Measurements from ENCODE around the gene SLC8A1.

DNA sequence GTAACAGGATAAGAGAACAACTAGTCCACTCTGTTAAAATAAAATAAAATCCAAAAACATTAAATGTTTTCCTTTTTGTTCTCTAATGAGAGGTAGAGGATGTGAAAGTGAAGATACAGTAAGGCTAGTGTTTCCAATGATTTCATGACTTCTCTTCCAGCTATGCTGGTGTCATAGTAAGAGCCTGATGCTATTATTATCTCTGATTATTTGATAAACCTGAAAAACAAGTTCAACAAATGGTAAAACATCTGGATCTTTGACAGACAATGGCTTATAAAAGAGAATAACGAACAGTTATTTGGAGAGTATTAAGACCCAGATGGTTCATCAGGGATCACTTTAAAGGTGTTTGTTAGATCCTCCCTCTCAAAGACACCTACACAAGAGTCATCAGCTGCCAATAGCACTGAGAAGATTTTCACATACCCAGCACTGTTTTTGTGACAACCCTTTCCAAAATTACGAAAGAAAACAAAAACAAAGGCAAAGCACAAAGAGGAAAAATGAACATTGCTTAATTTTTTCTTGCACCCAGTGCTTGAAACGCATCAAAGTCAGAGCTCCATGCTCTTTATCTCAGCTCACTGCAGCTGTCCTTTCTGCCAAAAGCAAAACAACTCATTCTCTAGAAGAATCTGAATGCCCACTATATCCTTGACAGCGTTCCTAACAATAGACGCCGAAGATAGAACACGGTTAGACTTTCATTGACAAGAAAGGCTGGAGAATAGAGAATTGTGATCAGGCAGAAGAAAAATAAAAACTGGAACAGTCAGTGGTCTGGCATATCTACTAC lies 168.6 kb downstream of the SLC8A1 start:
- TF ChIP-seq, protein P1, sequence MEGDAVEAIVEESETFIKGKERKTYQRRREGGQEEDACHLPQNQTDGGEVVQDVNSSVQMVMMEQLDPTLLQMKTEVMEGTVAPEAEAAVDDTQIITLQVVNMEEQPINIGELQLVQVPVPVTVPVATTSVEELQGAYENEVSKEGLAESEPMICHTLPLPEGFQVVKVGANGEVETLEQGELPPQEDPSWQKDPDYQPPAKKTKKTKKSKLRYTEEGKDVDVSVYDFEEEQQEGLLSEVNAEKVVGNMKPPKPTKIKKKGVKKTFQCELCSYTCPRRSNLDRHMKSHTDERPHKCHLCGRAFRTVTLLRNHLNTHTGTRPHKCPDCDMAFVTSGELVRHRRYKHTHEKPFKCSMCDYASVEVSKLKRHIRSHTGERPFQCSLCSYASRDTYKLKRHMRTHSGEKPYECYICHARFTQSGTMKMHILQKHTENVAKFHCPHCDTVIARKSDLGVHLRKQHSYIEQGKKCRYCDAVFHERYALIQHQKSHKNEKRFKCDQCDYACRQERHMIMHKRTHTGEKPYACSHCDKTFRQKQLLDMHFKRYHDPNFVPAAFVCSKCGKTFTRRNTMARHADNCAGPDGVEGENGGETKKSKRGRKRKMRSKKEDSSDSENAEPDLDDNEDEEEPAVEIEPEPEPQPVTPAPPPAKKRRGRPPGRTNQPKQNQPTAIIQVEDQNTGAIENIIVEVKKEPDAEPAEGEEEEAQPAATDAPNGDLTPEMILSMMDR (conservative IDR thresholded peaks at IDR 0.05 in 1 of 2, IDR thresholded peaks at IDR 0.05 in 1 of 2; ENCODE audit: low read depth in 1 of 2, low read length in 2 of 2), result no peak
- no peak for TF ChIP-seq EZH2 (IDR thresholded peaks at IDR 0.05; ENCODE audit: low read length, missing control alignments)
